Amniotic epithelial cell (primary cell): ENCODE measurements around the gene GABRB2.
"Not testable (repeated sequence)": the region's sequence is repeated elsewhere in the genome, so short reads cannot be mapped to it uniquely, and the experiment has no call there.

ENCODE experiments used
- DNase-seq: peaks from one replicate; pipeline ENCODE4 v3.0.0-alpha.2; 2010; ENCODE audit warnings: low read depth

GABRB2 gene

GRCh38 chr5:161546470-161547301 lies at the start of gene GABRB2:
GABRB2 (minus strand) TSS chr5:161546725; CDS start chr5:161546643, 82 bp downstream.
- DNase-seq: peak; percentile 19

GRCh38 chr5:161585798-161586197 lies 39.3 kb upstream of the GABRB2 start:
- no peak for DNase-seq

- DNase-seq: no peak
Observed at GRCh38 chr5:161580621-161581020, 34.1 kb upstream of the GABRB2 start.

- DNase-seq: no peak
Observed at GRCh38 chr5:161572914-161573313, 26.4 kb upstream of the GABRB2 start.

- no peak for DNase-seq
Observed at GRCh38 chr5:161566081-161566480, 19.6 kb upstream of the GABRB2 start.

GRCh38 chr5:161562446-161562845 lies 15.9 kb upstream of the GABRB2 start:
- DNase-seq: no peak

- DNase-seq: peak; percentile 3
Observed at GRCh38 chr5:161549106-161549505, 2.6 kb upstream of the GABRB2 start.

- no peak for DNase-seq
Observed at GRCh38 chr5:161548487-161549094, 2.1 kb upstream of the GABRB2 start.

- DNase-seq: no peak
Observed at GRCh38 chr5:161547738-161548486, 1.4 kb upstream of the GABRB2 start.

GRCh38 chr5:161547406-161547737 lies 847 bp upstream of the GABRB2 start:
- no peak for DNase-seq

- no peak for DNase-seq
Observed at GRCh38 chr5:161546095-161546469, 443 bp downstream of the GABRB2 start.

GRCh38 chr5:161545344-161546094 lies 1.0 kb downstream of the GABRB2 start:
- no peak for DNase-seq

GRCh38 chr5:161544350-161544765 lies 2.2 kb downstream of the GABRB2 start:
- peak; percentile 37 for DNase-seq

- DNase-seq: no peak
Observed at GRCh38 chr5:161539016-161539415, 7.5 kb downstream of the GABRB2 start.

- DNase-seq: no peak
Observed at GRCh38 chr5:161535762-161536161, 10.8 kb downstream of the GABRB2 start.

GRCh38 chr5:161530700-161531099 lies 15.8 kb downstream of the GABRB2 start:
- no peak for DNase-seq

GRCh38 chr5:161513942-161514341 lies 32.6 kb downstream of the GABRB2 start:
- no peak for DNase-seq

- DNase-seq: no peak
Observed at GRCh38 chr5:161507591-161507990, 38.9 kb downstream of the GABRB2 start.

GRCh38 chr5:161505160-161505559 lies 41.4 kb downstream of the GABRB2 start:
- DNase-seq: not testable (repeated sequence)

- no peak for DNase-seq
Observed at GRCh38 chr5:161498531-161498930, 48.0 kb downstream of the GABRB2 start.

- DNase-seq: no peak
Observed at GRCh38 chr5:161483721-161484120, 62.8 kb downstream of the GABRB2 start.

GRCh38 chr5:161481922-161482321 lies 64.6 kb downstream of the GABRB2 start:
- no peak for DNase-seq
